H7 (cell line): ENCODE data around the gene DCTD. TPM values are rescaled to one million over a fixed set of nuclear protein-coding genes. Genes with fewer than 3 reads are reported as not detected.
"Not testable (repeated sequence)": the region's sequence is repeated elsewhere in the genome, so short reads cannot be mapped to it uniquely, and the experiment has no call there.

ENCODE experiments used
- DNase-seq: peaks from one replicate; pipeline ENCODE4 v3.0.0; 2012
- H3K27me3 ChIP-seq: 2 replicates; pipeline ENCODE4 v1.6.0; 2011; ENCODE audit warnings: mild to moderate bottlenecking, low read length; ENCODE audit not compliant: control insufficient read depth, insufficient read depth
- H3K36me3 ChIP-seq: replicated peaks from 2 replicates; pipeline ENCODE4 v1.5.1; 2011; ENCODE audit warnings: low read length; ENCODE audit not compliant: control insufficient read depth, insufficient read depth
- H3K4me3 ChIP-seq: 2 replicates; pipeline ENCODE4 v1.5.1; 2011; ENCODE audit warnings: low read depth, mild to moderate bottlenecking, control low read depth, low read length, moderate library complexity; ENCODE audit not compliant: insufficient read depth
- total RNA-seq: library from RNA; depleted of rRNA; stranded (reverse); fragments of >200 nt; shearing (Covaris generic); gene quantifications from 2 replicates; pipeline ENCODE4 v1.2.3, GENCODE V29; 2014

DCTD gene
- total RNA-seq, 1 experiment from 2014 or later, result 55.0 TPM

GRCh38 chr4:182913036-182913435 lies 4.2 kb downstream of the DCTD start:
- Histone ChIP-seq H3K27me3 (no peaks in the 10 kb centered on the region), H3K4me3 (no peak overlapping the region), H3K36me3 (peaks cover 12% of the 10 kb centered on the region)
- DNase-seq, result no peak

GRCh38 chr4:182908124-182908523 lies 9.1 kb downstream of the DCTD start:
- DNase-seq, result no peak
- Histone ChIP-seq H3K36me3 (peaks cover 7% of the 10 kb centered on the region), H3K4me3 (no peak overlapping the region)

DNA sequence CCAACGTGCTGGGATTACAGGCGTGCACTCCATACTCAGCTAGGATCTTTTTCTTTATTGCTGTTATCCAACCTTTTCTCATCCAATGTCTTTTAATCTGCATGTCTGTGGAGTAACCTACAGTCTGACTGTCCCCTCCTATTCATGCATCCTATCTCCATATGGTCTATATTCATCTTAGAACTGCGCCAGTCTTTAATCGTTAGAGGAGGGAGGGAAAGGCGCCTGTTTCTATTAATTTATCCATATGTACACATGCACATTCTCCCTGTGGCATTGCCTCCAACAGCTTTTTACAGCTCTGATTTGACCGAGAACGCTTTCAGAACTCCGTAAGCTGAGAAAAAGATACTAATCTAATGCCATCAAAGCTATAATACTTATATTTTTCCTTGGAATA lies 9.8 kb downstream of the DCTD start:
- Histone ChIP-seq H3K27me3 (no peaks in the 10 kb centered on the region), H3K36me3 (peaks cover 9% of the 10 kb centered on the region), H3K4me3 (no peak overlapping the region)
- DNase-seq, result no peak

More at GRCh38 chr4:182908124-182908523, 9.1 kb downstream of the DCTD start:
- no peaks in the 10 kb centered on the region for H3K27me3 ChIP-seq

GRCh38 chr4:182906786-182907185 lies 10.4 kb downstream of the DCTD start:
- no peak for DNase-seq
- peaks cover 9% of the 10 kb centered on the region for H3K36me3 ChIP-seq
- H3K4me3 ChIP-seq, result no peak overlapping the region
- no peaks in the 10 kb centered on the region for H3K27me3 ChIP-seq

GRCh38 chr4:182905038-182905437 lies 12.1 kb downstream of the DCTD start:
- Histone ChIP-seq H3K4me3 (no peak overlapping the region), H3K36me3 (peaks cover 9% of the 10 kb centered on the region), H3K27me3 (no peaks in the 10 kb centered on the region)
- no peak for DNase-seq

- H3K27me3 ChIP-seq, result no peaks in the 10 kb centered on the region
- no peak overlapping the region for H3K4me3 ChIP-seq
- peaks cover 11% of the 10 kb centered on the region for H3K36me3 ChIP-seq
- no peak for DNase-seq
Measured at GRCh38 chr4:182904211-182904761, 12.9 kb downstream of the DCTD start.

GRCh38 chr4:182903013-182903412 lies 14.2 kb downstream of the DCTD start:
- no peak for DNase-seq
- H3K36me3 ChIP-seq, result peaks cover 11% of the 10 kb centered on the region
- H3K27me3 ChIP-seq, result no peaks in the 10 kb centered on the region
- no peak overlapping the region for H3K4me3 ChIP-seq

- Histone ChIP-seq H3K27me3 (no peaks in the 10 kb centered on the region), H3K36me3 (peaks cover 11% of the 10 kb centered on the region), H3K4me3 (no peak overlapping the region)
- DNase-seq, result no peak
Measured at GRCh38 chr4:182901337-182901736, 15.8 kb downstream of the DCTD start.

- H3K36me3 ChIP-seq, result peaks cover 11% of the 10 kb centered on the region
- DNase-seq, H3K4me3 ChIP-seq, H3K27me3 ChIP-seq: not testable (repeated sequence)
Measured at GRCh38 chr4:182900021-182900420, 17.2 kb downstream of the DCTD start.

GRCh38 chr4:182898479-182898799 lies 18.7 kb downstream of the DCTD start:
- no peak for DNase-seq
- no peak overlapping the region for H3K4me3 ChIP-seq
- H3K36me3 ChIP-seq, result peaks cover 8% of the 10 kb centered on the region
- no peaks in the 10 kb centered on the region for H3K27me3 ChIP-seq

- Histone ChIP-seq H3K27me3 (no peaks in the 10 kb centered on the region), H3K4me3 (no peak overlapping the region), H3K36me3 (peaks cover 6% of the 10 kb centered on the region)
- DNase-seq, result no peak
Measured at GRCh38 chr4:182897601-182898478, 19.3 kb downstream of the DCTD start.

DNA sequence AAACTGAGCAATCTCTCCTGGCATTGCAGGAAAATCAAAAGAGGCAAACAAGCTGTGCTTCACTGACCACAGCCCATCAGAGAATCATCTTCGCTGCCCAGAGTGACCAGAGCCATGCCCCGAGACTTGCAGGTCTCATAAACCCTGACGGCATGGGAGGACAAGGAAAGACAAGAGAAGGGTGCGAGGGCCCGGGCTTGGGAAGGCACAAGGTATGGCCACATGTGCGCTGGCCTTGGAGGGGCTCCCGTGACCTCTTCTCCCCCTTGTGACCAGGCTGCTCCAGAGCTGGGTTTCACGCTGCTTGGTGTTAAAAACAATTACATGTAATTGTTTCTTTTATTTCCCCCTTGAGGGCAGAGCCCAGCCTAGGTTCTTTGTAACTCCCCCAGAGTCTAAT lies 20.8 kb downstream of the DCTD start:
- no peak overlapping the region for H3K4me3 ChIP-seq
- DNase-seq, result no peak
- peaks cover 5% of the 10 kb centered on the region for H3K36me3 ChIP-seq
- H3K27me3 ChIP-seq, result no peaks in the 10 kb centered on the region

GRCh38 chr4:182895791-182896292 lies 21.3 kb downstream of the DCTD start:
- Histone ChIP-seq H3K4me3 (no peak overlapping the region), H3K36me3 (peaks cover 7% of the 10 kb centered on the region), H3K27me3 (no peaks in the 10 kb centered on the region)
- no peak for DNase-seq

DNA sequence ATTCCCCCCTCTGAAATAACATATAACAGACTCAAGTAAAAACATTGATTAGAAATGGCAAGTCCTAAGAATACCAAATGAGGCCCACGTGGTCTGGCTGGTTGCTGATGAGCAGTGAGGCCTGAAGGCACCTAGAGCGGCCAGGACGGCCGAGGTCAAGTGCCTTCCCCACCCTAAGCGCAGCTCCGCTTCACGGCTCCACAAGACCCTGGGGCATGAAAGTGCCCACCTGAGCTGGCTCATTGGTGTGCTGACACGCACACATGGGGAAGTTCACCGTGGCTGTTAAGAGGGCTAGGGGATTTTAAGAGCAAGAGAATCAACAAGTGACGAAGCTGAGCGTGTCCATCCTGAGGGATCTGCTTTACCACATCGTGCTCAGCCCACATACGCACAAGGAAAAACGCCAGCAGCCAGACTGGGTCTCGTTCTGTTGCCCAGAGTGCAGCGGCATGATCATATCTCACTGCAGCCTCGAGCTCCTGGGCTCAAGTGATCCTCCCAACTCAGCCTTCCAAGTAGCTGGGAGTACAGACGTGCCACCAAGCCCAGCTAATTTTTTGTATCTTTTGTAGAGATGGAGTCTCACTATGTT lies 22.4 kb downstream of the DCTD start:
- no peaks in the 10 kb centered on the region for H3K27me3 ChIP-seq
- no peak for DNase-seq
- peaks cover 13% of the 10 kb centered on the region for H3K36me3 ChIP-seq

GRCh38 chr4:182893474-182894080 lies 23.6 kb downstream of the DCTD start:
- Histone ChIP-seq H3K4me3 (no peak overlapping the region), H3K36me3 (peaks cover 14% of the 10 kb centered on the region), H3K27me3 (no peaks in the 10 kb centered on the region)
- DNase-seq, result no peak

More for the DNA sequence above, 22.4 kb downstream of the DCTD start:
- no peak overlapping the region for H3K4me3 ChIP-seq
